ENCODE data around the gene MICALL2. TPM values are rescaled to one million over a fixed set of nuclear protein-coding genes. Genes with fewer than 3 reads are reported as not detected.

Gene MICALL2
- polyA plus RNA-seq (2011; rRNA removed) (6.1 and 7.8 TPM in 2 replicates), polyA plus RNA-seq (2017; fragmentation: RNase III; extraction: RNeasy Plus Mini Kit Qiagen cat#74134 plus additional on column Dnase treatment) (18.0 to 20.6 TPM (median 19.1 TPM) in 3 replicates), polyA minus RNA-seq (2011; rRNA and poly(A)+ RNA removed) (15.3 and 16.2 TPM in 2 replicates)
- polyA plus RNA-seq (2012; cell fraction: cytosol; rRNA removed) = 19.2 and 24.5 TPM in 2 replicates
- polyA plus RNA-seq (2012; cell fraction: nucleus; rRNA removed) = 120 and 162 TPM in 2 replicates

DNA sequence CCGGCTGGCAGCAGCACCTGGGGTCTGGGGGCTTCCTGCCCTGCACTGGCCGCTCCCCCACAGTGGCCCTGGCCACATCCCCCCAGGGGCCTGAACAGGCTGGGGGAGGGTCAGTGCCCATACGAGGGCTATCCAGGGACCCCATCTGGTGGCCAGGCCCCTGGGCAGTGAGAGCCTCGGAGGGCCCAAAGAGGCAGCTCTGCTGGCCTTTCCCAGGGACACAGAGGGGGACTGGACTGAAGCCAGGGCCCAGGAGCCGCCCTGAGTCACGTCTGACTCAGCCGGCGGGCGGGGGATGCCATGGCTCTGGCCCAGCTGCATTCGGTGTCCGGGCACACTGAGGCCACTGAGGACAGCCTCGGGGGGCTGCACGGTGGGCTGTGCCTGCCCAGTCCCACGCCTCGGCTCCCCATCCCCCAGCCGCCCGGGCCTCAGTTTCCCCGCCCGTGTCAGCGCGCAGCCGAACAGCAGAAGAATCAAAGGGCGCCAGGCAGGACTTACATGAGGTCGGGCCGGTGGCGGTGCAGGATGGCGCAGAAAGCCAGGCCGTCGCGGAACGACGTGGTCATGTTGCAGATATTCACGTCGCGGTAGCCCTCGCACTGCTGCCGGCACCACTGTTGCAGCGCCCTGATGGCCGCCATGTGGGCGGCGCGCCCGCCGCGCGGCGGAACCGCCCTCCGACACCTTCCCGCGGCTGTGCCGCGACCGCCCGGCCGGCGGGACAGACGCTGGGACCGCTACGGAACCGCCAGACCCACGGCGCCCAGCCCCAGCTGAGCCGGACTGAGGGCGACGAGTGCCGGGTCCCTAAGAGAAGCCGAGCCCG lies at the start of gene MICALL2:
TSS of gene MICALL2 (minus strand) at position 788 of the 829 bp plus-strand sequence. CDS start at position 644, 144 bp downstream.
- Histone ChIP-seq H3K4me3 (peak within 1 kb of the TSS; percentile 96), H3K9me3 (no peaks in the 10 kb centered on the region), H3K4me2 (peak within 1 kb of the TSS; percentile 100), H3K4me1 (peaks cover 62% of the 10 kb centered on the region), H3K27ac (peak within 1 kb of the TSS; percentile 88 to 91)
- CTCF ChIA-PET = interaction anchor here (1.6 to 19.9 kb wide), 5 partner anchors 11 to 276 kb away, joined by 4 to 209 read pairs (median 9); no protein-coding TSS in a partner anchor
- peak; percentile 51 to 63 for ATAC-seq
- peak; percentile 67 to 95 for DNase-seq (ENCODE audit: low read depth in 1 of 2, low spot score in 1 of 2)
- WGBS (ENCODE audit: missing lambda C conversion rate) = under 1% methylated on average over 23 of the region's 69 CpGs
- POLR2A ChIA-PET = interaction anchor here (1.1 to 1.6 kb wide), 3 partner anchors 11 to 20 kb away, joined by 3 to 6 read pairs (median 6); no protein-coding TSS in a partner anchor
- no peak for FAIRE-seq
- TF ChIP-seq ZC3H11A (IDR thresholded peaks at IDR 0.05) = no peak
- no peak for TF ChIP-seq RARB (CRISPR knock-in tag; IDR thresholded peaks at IDR 0.05)
- TF ChIP-seq HOXB5 (CRISPR knock-in tag; IDR thresholded peaks at IDR 0.05) = no peak
- no peak for TF ChIP-seq CBX2 (IDR thresholded peaks at IDR 0.05; ENCODE audit: borderline replicate concordance, low read depth)
- TF ChIP-seq, protein P1, sequence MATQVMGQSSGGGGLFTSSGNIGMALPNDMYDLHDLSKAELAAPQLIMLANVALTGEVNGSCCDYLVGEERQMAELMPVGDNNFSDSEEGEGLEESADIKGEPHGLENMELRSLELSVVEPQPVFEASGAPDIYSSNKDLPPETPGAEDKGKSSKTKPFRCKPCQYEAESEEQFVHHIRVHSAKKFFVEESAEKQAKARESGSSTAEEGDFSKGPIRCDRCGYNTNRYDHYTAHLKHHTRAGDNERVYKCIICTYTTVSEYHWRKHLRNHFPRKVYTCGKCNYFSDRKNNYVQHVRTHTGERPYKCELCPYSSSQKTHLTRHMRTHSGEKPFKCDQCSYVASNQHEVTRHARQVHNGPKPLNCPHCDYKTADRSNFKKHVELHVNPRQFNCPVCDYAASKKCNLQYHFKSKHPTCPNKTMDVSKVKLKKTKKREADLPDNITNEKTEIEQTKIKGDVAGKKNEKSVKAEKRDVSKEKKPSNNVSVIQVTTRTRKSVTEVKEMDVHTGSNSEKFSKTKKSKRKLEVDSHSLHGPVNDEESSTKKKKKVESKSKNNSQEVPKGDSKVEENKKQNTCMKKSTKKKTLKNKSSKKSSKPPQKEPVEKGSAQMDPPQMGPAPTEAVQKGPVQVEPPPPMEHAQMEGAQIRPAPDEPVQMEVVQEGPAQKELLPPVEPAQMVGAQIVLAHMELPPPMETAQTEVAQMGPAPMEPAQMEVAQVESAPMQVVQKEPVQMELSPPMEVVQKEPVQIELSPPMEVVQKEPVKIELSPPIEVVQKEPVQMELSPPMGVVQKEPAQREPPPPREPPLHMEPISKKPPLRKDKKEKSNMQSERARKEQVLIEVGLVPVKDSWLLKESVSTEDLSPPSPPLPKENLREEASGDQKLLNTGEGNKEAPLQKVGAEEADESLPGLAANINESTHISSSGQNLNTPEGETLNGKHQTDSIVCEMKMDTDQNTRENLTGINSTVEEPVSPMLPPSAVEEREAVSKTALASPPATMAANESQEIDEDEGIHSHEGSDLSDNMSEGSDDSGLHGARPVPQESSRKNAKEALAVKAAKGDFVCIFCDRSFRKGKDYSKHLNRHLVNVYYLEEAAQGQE (IDR thresholded peaks at IDR 0.05) = no peak
- no peak for TF ChIP-seq RNF2 (IDR thresholded peaks at IDR 0.05; ENCODE audit: borderline replicate concordance, low read depth)
- TF ChIP-seq PBX3 (IDR thresholded peaks at IDR 0.05) = 0 out of 2 replicates have a peak, but pooled peaks have one; percentile 56
- peak in 1 of 2 experiments; percentile 64; a peak in 2 of 5 replicates for TF ChIP-seq JUN (IDR thresholded peaks at IDR 0.05)
- no peak for TF ChIP-seq EHF (CRISPR knock-in tag; IDR thresholded peaks at IDR 0.05)
- TF ChIP-seq POLR2AphosphoS2 (conservative IDR thresholded peaks at IDR 0.05; ENCODE audit: low read length) = no peak
- TF ChIP-seq, protein P2, sequence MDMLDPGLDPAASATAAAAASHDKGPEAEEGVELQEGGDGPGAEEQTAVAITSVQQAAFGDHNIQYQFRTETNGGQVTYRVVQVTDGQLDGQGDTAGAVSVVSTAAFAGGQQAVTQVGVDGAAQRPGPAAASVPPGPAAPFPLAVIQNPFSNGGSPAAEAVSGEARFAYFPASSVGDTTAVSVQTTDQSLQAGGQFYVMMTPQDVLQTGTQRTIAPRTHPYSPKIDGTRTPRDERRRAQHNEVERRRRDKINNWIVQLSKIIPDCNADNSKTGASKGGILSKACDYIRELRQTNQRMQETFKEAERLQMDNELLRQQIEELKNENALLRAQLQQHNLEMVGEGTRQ (IDR thresholded peaks at IDR 0.05) = no peak
- TF ChIP-seq HDAC2 (IDR thresholded peaks at IDR 0.05) = no peak
- no peak for TF ChIP-seq HOXA7 (CRISPR knock-in tag; IDR thresholded peaks at IDR 0.05)
- TF ChIP-seq CHD2 (IDR thresholded peaks at IDR 0.05; ENCODE audit: low read length, partially characterized antibody) = no peak
- TF ChIP-seq RCOR1 (IDR thresholded peaks at IDR 0.05; ENCODE audit: low read depth, low read length) = no peak
- TF ChIP-seq GATA3 (IDR thresholded peaks at IDR 0.05; ENCODE audit: borderline replicate concordance) = peak; percentile 29; the same call in 1 of the 2 replicates
- TF ChIP-seq KDM1A (IDR thresholded peaks at IDR 0.05; ENCODE audit: low read depth) = no peak
- TF ChIP-seq TFCP2L1 (CRISPR knock-in tag; IDR thresholded peaks at IDR 0.05) = no peak
- TF ChIP-seq NR3C1 (IDR thresholded peaks at IDR 0.05) = no peak
- no peak for TF ChIP-seq ZFP36 (IDR thresholded peaks at IDR 0.05; ENCODE audit: borderline replicate concordance, partially characterized antibody)
- TF ChIP-seq NFE2L2 (conservative IDR thresholded peaks at IDR 0.05; ENCODE audit: low read length) = no peak
- TF ChIP-seq, protein P3, sequence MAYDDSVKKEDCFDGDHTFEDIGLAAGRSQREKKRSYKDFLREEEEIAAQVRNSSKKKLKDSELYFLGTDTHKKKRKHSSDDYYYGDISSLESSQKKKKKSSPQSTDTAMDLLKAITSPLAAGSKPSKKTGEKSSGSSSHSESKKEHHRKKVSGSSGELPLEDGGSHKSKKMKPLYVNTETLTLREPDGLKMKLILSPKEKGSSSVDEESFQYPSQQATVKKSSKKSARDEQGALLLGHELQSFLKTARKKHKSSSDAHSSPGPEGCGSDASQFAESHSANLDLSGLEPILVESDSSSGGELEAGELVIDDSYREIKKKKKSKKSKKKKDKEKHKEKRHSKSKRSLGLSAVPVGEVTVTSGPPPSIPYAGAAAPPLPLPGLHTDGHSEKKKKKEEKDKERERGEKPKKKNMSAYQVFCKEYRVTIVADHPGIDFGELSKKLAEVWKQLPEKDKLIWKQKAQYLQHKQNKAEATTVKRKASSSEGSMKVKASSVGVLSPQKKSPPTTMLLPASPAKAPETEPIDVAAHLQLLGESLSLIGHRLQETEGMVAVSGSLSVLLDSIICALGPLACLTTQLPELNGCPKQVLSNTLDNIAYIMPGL (CRISPR knock-in tag; IDR thresholded peaks at IDR 0.05; ENCODE audit: borderline replicate concordance) = no peak
- no peak for TF ChIP-seq KDM5A (IDR thresholded peaks at IDR 0.05)
- TF ChIP-seq, protein P4, sequence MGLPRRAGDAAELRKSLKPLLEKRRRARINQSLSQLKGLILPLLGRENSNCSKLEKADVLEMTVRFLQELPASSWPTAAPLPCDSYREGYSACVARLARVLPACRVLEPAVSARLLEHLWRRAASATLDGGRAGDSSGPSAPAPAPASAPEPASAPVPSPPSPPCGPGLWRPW (IDR thresholded peaks at IDR 0.05) = no peak
- no peak for TF ChIP-seq ELK1 (IDR thresholded peaks at IDR 0.05; ENCODE audit: low read depth, low read length)
- TF ChIP-seq RAD21 (conservative IDR thresholded peaks at IDR 0.05 in 1 of 2, IDR thresholded peaks at IDR 0.05 in 1 of 2) = no peak
- TF ChIP-seq HOXB13 (CRISPR knock-in tag; IDR thresholded peaks at IDR 0.05; ENCODE audit: low read depth) = no peak
- TF ChIP-seq PHF8 (IDR thresholded peaks at IDR 0.05; ENCODE audit: borderline replicate concordance, low read depth) = peak; percentile 75; the same call in 1 of the 2 replicates
- TF ChIP-seq TP53 (CRISPR knock-in tag; IDR thresholded peaks at IDR 0.05) = no peak
- TF ChIP-seq CEBPB (IDR thresholded peaks at IDR 0.05) = no peak

Data from A549 (cell line).